ENCODE results near the gene GNG12. TPM values are rescaled to one million over a fixed set of nuclear protein-coding genes. Genes with fewer than 3 reads are reported as not detected.

GNG12 gene
- total and polyA plus RNA-seq, 8 donors = 7.3 to 39.8 (median 21.1) TPM

GRCh38 chr1:67724928-67725560 is 108.2 kb downstream of the GNG12 start:
- DNase-seq (peak in 1 of 6 donors; percentile 38), FAIRE-seq (no peak), ATAC-seq (peak in 3 of 4 donors; percentile 69 to 82 (median 79))
- no peaks in the 10 kb centered on the region for H3K27me3 ChIP-seq
- H3K27ac ChIP-seq = peak overlapping the region in 2 of 4 donors; percentile 4 to 25
- peaks cover 0 to 27% (median 8%) of the 10 kb centered on the region in 3 donors for H3K4me1 ChIP-seq
- TF ChIP-seq CTCF (IDR thresholded peaks at IDR 0.05) = no peak
- no peaks in the 10 kb centered on the region for H3K36me3 ChIP-seq
- H3K9me3 ChIP-seq = no peaks in the 10 kb centered on the region
- WGBS, 2 donors = 54 to 60% methylated on average over 3 of the region's 3 CpGs
- intact Hi-C loops (cut with DNase I) = no loop called here
- no peak overlapping the region for H3K4me3 ChIP-seq

DNA sequence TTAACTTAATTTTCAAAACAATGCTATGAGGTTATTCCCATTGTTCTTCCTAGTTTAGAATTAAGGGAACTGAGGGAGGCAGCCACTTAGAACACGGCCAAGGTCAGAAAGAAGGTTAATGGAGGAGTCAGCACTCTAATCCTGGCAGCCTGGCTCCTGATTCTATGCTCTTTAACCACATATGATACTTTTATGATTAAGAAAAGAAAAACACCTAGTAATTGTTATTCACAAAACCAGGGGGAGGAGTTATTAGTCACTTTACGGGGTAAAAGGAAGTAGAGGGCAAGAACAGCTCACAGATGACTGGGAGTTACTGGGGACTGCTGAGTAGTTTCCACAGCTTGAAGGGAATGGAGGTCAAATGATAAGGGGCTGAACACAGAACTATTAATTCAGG is 109.6 kb downstream of the GNG12 start:
- H3K9me3 ChIP-seq = no peaks in the 10 kb centered on the region
- H3K27ac ChIP-seq = peak overlapping the region in 1 of 4 donors; percentile 26
- 39 to 43% methylated on average over 2 of the region's 2 CpGs for WGBS, 2 donors
- FAIRE-seq = no peak
- no peak for DNase-seq
- intact Hi-C loops (cut with DNase I) = no loop called here
- H3K27me3 ChIP-seq = no peaks in the 10 kb centered on the region
- peaks cover 0 to 27% (median 8%) of the 10 kb centered on the region in 3 donors for H3K4me1 ChIP-seq
- H3K36me3 ChIP-seq = no peaks in the 10 kb centered on the region
- no peak for TF ChIP-seq CTCF (IDR thresholded peaks at IDR 0.05)
- H3K4me3 ChIP-seq = no peak overlapping the region
- ATAC-seq = peak; percentile 48 to 73 (median 67)

DNA sequence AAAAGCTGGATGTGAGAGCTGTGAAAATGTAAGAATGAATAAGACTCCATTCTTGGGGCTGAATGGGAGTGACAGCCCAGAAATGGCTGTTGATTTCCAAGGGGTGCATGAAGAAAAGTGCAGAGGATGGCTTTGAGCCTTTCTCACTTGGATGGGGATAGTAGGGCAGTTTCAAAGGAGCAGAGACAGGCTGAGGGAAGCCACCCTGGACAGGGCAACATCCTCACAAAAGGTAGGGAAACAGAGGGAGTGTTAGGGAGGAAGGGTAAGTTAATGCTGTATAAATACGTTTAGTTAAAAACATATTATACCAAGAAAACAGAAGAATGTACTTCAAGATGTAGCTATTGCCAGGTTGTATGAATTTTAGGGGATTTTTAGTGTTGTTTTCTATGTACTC is 110.1 kb downstream of the GNG12 start:
- 78 to 80% methylated on average over 1 of the region's 1 CpG for WGBS, 2 donors
- Histone ChIP-seq H3K27ac (peak overlapping the region in 1 of 4 donors; percentile 26), H3K4me1 (peaks cover 0 to 27% (median 8%) of the 10 kb centered on the region in 3 donors), H3K36me3 (no peaks in the 10 kb centered on the region), H3K9me3 (no peaks in the 10 kb centered on the region), H3K27me3 (no peaks in the 10 kb centered on the region), H3K4me3 (no peak overlapping the region)
- FAIRE-seq (no peak), ATAC-seq (no peak), DNase-seq (no peak)
- intact Hi-C loops (cut with DNase I) = no loop called here
- TF ChIP-seq CTCF (IDR thresholded peaks at IDR 0.05) = no peak

DNA sequence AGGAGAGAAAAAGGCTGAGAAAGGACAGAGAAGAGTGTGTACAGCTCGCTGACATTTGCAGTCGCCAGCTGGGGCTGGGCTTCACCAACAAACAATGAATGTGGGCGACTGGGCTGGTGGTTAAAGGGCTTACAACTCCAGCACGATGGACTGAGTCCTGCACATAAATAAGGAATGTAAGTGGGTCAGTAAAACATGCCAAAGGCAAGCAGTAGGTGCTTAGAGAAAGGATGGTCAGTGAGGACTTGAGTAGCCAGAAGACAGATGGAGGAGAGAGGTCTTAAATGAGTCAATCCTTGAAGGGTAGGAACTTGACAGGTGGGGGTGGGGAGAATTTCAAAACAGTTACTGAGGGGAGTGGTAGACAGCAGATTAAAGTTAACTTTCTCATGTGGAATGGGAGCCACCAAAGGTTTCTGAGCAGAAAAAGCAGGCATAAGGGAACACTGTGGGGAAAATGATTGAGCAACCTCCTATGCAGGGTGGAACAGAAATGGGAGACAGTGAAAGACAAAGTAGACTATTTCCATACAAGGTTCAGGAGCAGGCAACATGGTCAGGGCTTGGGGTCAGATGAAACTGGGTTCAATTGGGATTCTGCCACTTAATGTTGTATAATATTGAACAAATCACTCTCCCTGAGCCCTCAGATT is 110.8 kb downstream of the GNG12 start:
- intact Hi-C loops (cut with DNase I) = no loop called here
- ATAC-seq = no peak
- no peaks in the 10 kb centered on the region for H3K9me3 ChIP-seq
- H3K4me1 ChIP-seq = peaks cover 0 to 27% (median 8%) of the 10 kb centered on the region in 3 donors
- no peaks in the 10 kb centered on the region for H3K27me3 ChIP-seq
- no peak for DNase-seq
- H3K4me3 ChIP-seq = no peak overlapping the region
- WGBS, 2 donors = 84 to 92% methylated on average over 4 of the region's 4 CpGs
- no peak for TF ChIP-seq CTCF (IDR thresholded peaks at IDR 0.05)
- FAIRE-seq = no peak
- H3K36me3 ChIP-seq = no peaks in the 10 kb centered on the region
- no peak overlapping the region for H3K27ac ChIP-seq

Data from pancreas (tissue), 10 donors.